CD4-positive, alpha-beta memory T cell (primary cell): ENCODE data around the gene SERPINA7. TPM values are rescaled to one million over a fixed set of nuclear protein-coding genes. Genes with fewer than 3 reads are reported as not detected.

ENCODE experiments used
- CTCF ChIA-PET: fragments of 350-600 bp; sonication (Branson Sonifier 250); formaldehyde crosslinking; loops from one replicate; lab custom pipeline; 2021; ENCODE audit warnings: inconsistent platforms; ENCODE audit not compliant: partially characterized antibody; lab: Charles Lee
- POLR2A ChIA-PET: fragments of 350-600 bp; sonication (Branson Sonifier 250); formaldehyde crosslinking; loops from one replicate; lab custom pipeline; 2021; ENCODE audit not compliant: partially characterized antibody; lab: Charles Lee
- DNase-seq, 5 donors: peaks; one replicate each; pipeline versions ENCODE4 v3.0.0 to v3.0.0-alpha.2; 2020 to 2022; ENCODE audit warnings: mixed read lengths in 1 of 5
- H3K27ac ChIP-seq: one replicate; pipeline ENCODE4 v1.7.0; 2013; ENCODE audit warnings: low read depth, low read length
- H3K27me3 ChIP-seq: 2 replicates; pipeline ENCODE4 v1.7.0; 2013; ENCODE audit warnings: mild to moderate bottlenecking, low read length, moderate library complexity; ENCODE audit not compliant: insufficient read depth
- H3K36me3 ChIP-seq: 2 replicates; pipeline ENCODE4 v1.7.0; 2013; ENCODE audit warnings: mild to moderate bottlenecking, low read length, moderate library complexity; ENCODE audit not compliant: insufficient read depth
- H3K4me1 ChIP-seq: 2 replicates; pipeline ENCODE4 v1.7.0; 2013; ENCODE audit warnings: mild to moderate bottlenecking, low read length, moderate library complexity; ENCODE audit not compliant: insufficient read depth
- H3K4me3 ChIP-seq, 2 donors: one replicate each; pipeline ENCODE4 v1.7.0; 2013; ENCODE audit warnings: low read length in 2 of 2, mild to moderate bottlenecking in 1 of 2
- H3K9me3 ChIP-seq, 2 donors: one replicate each; pipeline ENCODE4 v1.7.0; 2013; ENCODE audit warnings: low read length in 2 of 2, control low read depth in 1 of 2; ENCODE audit not compliant: control insufficient read depth in 1 of 2
- H3K27ac Mint-ChIP-seq, 7 donors: one replicate each; pipeline ENCODE4 v1.8.0; 2020 to 2021; ENCODE audit warnings: mixed read lengths in 7 of 7, mild to moderate bottlenecking in 6 of 7, inconsistent platforms in 3 of 7, moderate library complexity in 3 of 7
- H3K27me3 Mint-ChIP-seq, 2 donors: one replicate each; pipeline ENCODE4 v1.8.0; 2020 to 2021; ENCODE audit warnings: mixed read lengths in 2 of 2
- H3K36me3 Mint-ChIP-seq, 2 donors: one replicate each; pipeline ENCODE4 v1.8.0; 2020 to 2021; ENCODE audit warnings: mixed read lengths in 2 of 2, inconsistent platforms in 1 of 2, mild to moderate bottlenecking in 1 of 2
- H3K4me1 Mint-ChIP-seq, 4 donors: one replicate each; pipeline ENCODE4 v1.8.0; 2020 to 2021; ENCODE audit warnings: mixed read lengths in 4 of 4, mild to moderate bottlenecking in 1 of 4
- H3K4me3 Mint-ChIP-seq, 8 donors: one replicate each; pipeline ENCODE4 v1.8.0; 2020 to 2021; ENCODE audit warnings: mixed read lengths in 8 of 8, mild to moderate bottlenecking in 7 of 8, moderate library complexity in 6 of 8, inconsistent platforms in 3 of 8
- H3K9me3 Mint-ChIP-seq, 8 donors: one replicate each; pipeline ENCODE4 v1.8.0; 2020 to 2021; ENCODE audit warnings: mixed read lengths in 8 of 8, mild to moderate bottlenecking in 5 of 8, inconsistent platforms in 3 of 8, moderate library complexity in 1 of 8
- intact Hi-C: fragments of 100-400 bp; cut with micrococcal nuclease; formaldehyde crosslinking; loops from one replicate; pipeline ENCODE4 v1.15.1; 2023
- polyA plus RNA-seq, 2 donors: library from polyadenylated mRNA; unstranded; fragments of 300-500 nt; fragmentation: Illumina TruSeq; gene quantifications; one replicate each; pipeline ENCODE4 v1.2.3, GENCODE V29; 2021
- total RNA-seq, 2 experiments: library from RNA; stranded (reverse); gene quantifications; one replicate each; pipeline ENCODE4 v1.2.3, GENCODE V29; 2021

Gene SERPINA7, protein sequence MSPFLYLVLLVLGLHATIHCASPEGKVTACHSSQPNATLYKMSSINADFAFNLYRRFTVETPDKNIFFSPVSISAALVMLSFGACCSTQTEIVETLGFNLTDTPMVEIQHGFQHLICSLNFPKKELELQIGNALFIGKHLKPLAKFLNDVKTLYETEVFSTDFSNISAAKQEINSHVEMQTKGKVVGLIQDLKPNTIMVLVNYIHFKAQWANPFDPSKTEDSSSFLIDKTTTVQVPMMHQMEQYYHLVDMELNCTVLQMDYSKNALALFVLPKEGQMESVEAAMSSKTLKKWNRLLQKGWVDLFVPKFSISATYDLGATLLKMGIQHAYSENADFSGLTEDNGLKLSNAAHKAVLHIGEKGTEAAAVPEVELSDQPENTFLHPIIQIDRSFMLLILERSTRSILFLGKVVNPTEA
- not detected for total RNA-seq
- not detected for polyA plus RNA-seq

DNA sequence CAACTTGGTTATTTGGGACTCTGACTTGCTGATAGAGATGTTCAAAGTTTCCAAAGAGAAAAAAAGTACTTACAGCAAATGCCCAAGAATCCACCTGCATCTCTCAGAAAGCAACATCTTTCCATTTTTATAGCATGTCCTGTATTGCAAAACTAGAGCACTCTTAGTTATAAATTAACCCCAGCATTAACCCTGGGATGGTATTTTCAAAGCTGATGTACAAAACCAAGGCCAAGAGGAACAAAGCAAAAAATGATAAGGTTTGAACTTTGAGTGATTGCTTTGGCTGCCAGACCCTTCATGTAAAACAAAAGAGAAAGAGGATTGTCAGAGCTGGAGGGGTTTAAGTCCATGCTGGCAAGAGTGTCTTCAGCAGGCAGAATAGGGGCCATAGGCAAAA is at the start of gene SERPINA7:
TSS of gene SERPINA7 (minus strand) at position 103 of the 400 bp plus-strand sequence. CDS start 1,669 bp downstream, outside the sequence.
- Histone ChIP-seq H3K27ac (no peak within 1 kb of the TSS), H3K4me3 (no peak within 1 kb of the TSS), H3K9me3 (no peaks in the 10 kb centered on the region), H3K4me1 (no peaks in the 10 kb centered on the region), H3K27me3 (no peaks in the 10 kb centered on the region), H3K36me3 (no peaks in the 10 kb centered on the region)
- Mint-ChIP-seq H3K36me3 (no peaks in the 10 kb centered on the region), H3K4me3 (no peak within 1 kb of the TSS), H3K4me1 (no peaks in the 10 kb centered on the region), H3K9me3 (peaks cover 0 to 2% (median 0%) of the 10 kb centered on the region in 8 donors), H3K27ac (no peak within 1 kb of the TSS), H3K27me3 (no peaks in the 10 kb centered on the region)
- intact Hi-C loops, result no loop called here
- CTCF ChIA-PET, result no interaction called here
- no peak for DNase-seq
- POLR2A ChIA-PET, result no interaction called here

DNA sequence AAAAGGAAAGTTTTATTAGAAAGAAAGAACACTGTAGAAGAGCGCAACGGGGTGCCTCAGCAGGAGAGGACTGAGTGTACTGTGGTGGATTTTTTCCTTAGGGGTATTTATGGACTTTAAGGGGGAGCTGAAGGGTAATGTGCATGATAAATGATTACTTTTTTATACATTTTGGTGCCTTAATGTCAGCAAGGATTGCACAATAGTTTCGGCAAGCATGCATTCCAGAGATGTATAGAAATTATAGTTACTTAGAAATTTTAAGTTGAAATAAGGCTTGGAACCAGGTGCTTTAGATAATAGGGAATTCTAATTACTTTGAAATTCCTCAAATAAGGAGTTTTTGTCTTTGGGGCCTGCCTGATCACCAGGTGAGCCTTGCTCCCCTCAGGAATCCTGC is 30.5 kb upstream of the SERPINA7 start:
- Mint-ChIP-seq H3K27ac (no peak overlapping the region), H3K27me3 (no peaks in the 10 kb centered on the region), H3K4me1 (no peaks in the 10 kb centered on the region), H3K4me3 (no peak overlapping the region), H3K9me3 (peaks cover 0 to 2% (median 0%) of the 10 kb centered on the region in 8 donors), H3K36me3 (no peaks in the 10 kb centered on the region)
- Histone ChIP-seq H3K4me3 (no peak overlapping the region), H3K36me3 (no peaks in the 10 kb centered on the region), H3K4me1 (no peaks in the 10 kb centered on the region), H3K27me3 (no peaks in the 10 kb centered on the region), H3K9me3 (no peaks in the 10 kb centered on the region), H3K27ac (no peak overlapping the region)
- ChIA-PET CTCF (no interaction called here), POLR2A (no interaction called here)
- intact Hi-C loops, result no loop called here
- no peak for DNase-seq

- H3K27ac Mint-ChIP-seq, result no peak overlapping the region
- no peak overlapping the region for H3K4me3 Mint-ChIP-seq
- H3K9me3 Mint-ChIP-seq, result peaks cover 0 to 2% (median 0%) of the 10 kb centered on the region in 8 donors
- Histone ChIP-seq H3K27ac (no peak overlapping the region), H3K36me3 (no peaks in the 10 kb centered on the region), H3K4me1 (no peaks in the 10 kb centered on the region), H3K4me3 (no peak overlapping the region), H3K9me3 (no peaks in the 10 kb centered on the region), H3K27me3 (no peaks in the 10 kb centered on the region)
- H3K36me3 Mint-ChIP-seq, result no peaks in the 10 kb centered on the region
- POLR2A ChIA-PET, result no interaction called here
- intact Hi-C loops, result no loop called here
- CTCF ChIA-PET, result no interaction called here
- no peaks in the 10 kb centered on the region for H3K27me3 Mint-ChIP-seq
- H3K4me1 Mint-ChIP-seq, result no peaks in the 10 kb centered on the region
- DNase-seq, result no peak
These were observed 11.5 kb upstream of the SERPINA7 start for GRCh38 chrX:106050054-106050453.

- H3K4me1 Mint-ChIP-seq, result no peaks in the 10 kb centered on the region
- no peak for DNase-seq
- Histone ChIP-seq H3K4me1 (no peaks in the 10 kb centered on the region), H3K9me3 (no peaks in the 10 kb centered on the region), H3K36me3 (no peaks in the 10 kb centered on the region), H3K4me3 (no peak overlapping the region), H3K27me3 (no peaks in the 10 kb centered on the region), H3K27ac (no peak overlapping the region)
- H3K36me3 Mint-ChIP-seq, result no peaks in the 10 kb centered on the region
- no peaks in the 10 kb centered on the region for H3K27me3 Mint-ChIP-seq
- no peak overlapping the region for H3K4me3 Mint-ChIP-seq
- ChIA-PET POLR2A (no interaction called here), CTCF (no interaction called here)
- peaks cover 0 to 2% (median 0%) of the 10 kb centered on the region in 8 donors for H3K9me3 Mint-ChIP-seq
- intact Hi-C loops, result no loop called here
- H3K27ac Mint-ChIP-seq, result no peak overlapping the region
These were observed 3.8 kb upstream of the SERPINA7 start for GRCh38 chrX:106042296-106042695.

DNA sequence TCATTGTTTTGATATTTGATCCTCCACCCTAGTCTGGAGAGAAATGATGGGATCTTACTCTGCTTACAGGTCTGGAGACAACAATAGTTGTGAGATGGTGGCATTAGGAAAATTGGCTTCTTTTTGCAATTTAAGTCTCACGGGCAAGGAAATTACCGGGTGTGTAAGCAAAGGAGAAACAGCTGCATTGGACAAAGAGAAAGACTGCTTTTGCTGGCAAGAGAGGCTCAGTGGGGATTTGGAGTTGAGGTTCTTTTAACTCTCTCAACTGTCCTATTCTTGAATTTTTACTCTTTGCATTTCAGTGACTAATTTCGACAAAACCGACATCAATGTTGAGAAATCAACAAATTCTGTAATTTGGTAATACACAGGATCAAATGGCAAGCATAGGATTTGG is 2.3 kb upstream of the SERPINA7 start:
- H3K4me1 ChIP-seq, result no peaks in the 10 kb centered on the region
- Mint-ChIP-seq H3K27ac (no peak overlapping the region), H3K4me1 (no peaks in the 10 kb centered on the region)

DNA sequence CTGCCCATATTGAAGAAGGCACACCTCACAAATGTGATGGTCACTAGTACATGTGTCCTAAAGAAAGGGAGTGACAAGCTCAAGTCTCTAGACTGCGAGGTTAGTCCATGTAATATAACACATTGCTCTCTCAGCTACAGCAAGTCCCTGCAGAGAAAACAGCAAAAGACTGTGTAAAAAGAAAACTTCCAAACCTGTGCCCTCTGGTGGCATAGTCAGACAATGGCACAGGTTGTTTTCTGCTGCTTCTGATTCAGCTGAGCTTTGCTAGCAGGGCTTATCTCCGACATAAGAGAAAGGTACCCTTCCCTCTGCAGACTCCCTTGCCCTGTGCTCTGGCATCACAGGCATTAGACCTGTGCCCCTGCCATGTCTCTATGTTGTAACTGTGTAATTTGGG is 1.4 kb upstream of the SERPINA7 start:
- Histone ChIP-seq H3K27me3 (no peaks in the 10 kb centered on the region), H3K27ac (no peak overlapping the region), H3K4me1 (no peaks in the 10 kb centered on the region), H3K9me3 (no peaks in the 10 kb centered on the region), H3K36me3 (no peaks in the 10 kb centered on the region), H3K4me3 (no peak overlapping the region)
- Mint-ChIP-seq H3K9me3 (peaks cover 0 to 2% (median 0%) of the 10 kb centered on the region in 8 donors), H3K4me1 (no peaks in the 10 kb centered on the region), H3K27ac (no peak overlapping the region), H3K36me3 (no peaks in the 10 kb centered on the region), H3K27me3 (no peaks in the 10 kb centered on the region), H3K4me3 (no peak overlapping the region)
- no peak for DNase-seq
- CTCF ChIA-PET, result no interaction called here
- POLR2A ChIA-PET, result no interaction called here
- intact Hi-C loops, result no loop called here

More for the DNA sequence above, 2.3 kb upstream of the SERPINA7 start:
- ChIA-PET CTCF (no interaction called here), POLR2A (no interaction called here)
- Histone ChIP-seq H3K9me3 (no peaks in the 10 kb centered on the region), H3K27ac (no peak overlapping the region), H3K27me3 (no peaks in the 10 kb centered on the region), H3K4me3 (no peak overlapping the region), H3K36me3 (no peaks in the 10 kb centered on the region)
- intact Hi-C loops, result no loop called here
- no peak overlapping the region for H3K4me3 Mint-ChIP-seq
- H3K27me3 Mint-ChIP-seq, result no peaks in the 10 kb centered on the region
- H3K36me3 Mint-ChIP-seq, result no peaks in the 10 kb centered on the region
- peaks cover 0 to 2% (median 0%) of the 10 kb centered on the region in 8 donors for H3K9me3 Mint-ChIP-seq
- DNase-seq, result no peak

DNA sequence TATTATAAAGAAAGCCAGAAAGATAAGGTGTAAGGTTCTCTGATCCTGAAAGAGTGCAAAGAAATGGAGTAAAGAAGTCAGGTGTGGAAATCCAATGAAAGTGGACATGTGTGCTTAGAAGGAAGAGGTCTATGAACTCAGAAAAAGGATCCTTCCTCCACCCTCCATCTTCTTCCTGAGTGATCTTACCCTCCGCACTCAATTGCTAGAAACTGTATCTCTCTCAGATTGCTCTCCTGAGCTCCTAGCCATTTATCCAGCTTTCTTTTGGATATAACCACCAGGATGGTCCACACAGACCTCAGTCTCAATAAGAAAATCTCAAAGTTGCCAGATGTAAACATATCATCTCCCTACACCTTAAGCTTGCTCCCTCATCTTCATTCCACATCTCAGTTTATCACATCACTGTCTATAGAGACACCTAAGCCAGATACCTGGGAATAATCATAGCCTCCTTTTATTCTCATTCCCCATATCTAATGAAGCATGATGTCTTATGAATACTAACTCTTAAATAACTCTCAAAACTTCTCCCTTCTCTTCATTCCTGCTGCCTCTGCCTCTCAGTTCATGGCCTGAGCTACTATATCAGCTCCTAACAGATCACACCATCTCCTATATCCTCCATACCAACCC is 573 bp downstream of the SERPINA7 start:
- Histone ChIP-seq H3K9me3 (no peaks in the 10 kb centered on the region), H3K4me3 (no peak overlapping the region), H3K4me1 (no peaks in the 10 kb centered on the region), H3K36me3 (no peaks in the 10 kb centered on the region), H3K27me3 (no peaks in the 10 kb centered on the region), H3K27ac (no peak overlapping the region)
- Mint-ChIP-seq H3K9me3 (peaks cover 0 to 2% (median 0%) of the 10 kb centered on the region in 8 donors), H3K36me3 (no peaks in the 10 kb centered on the region), H3K4me3 (no peak overlapping the region), H3K27ac (no peak overlapping the region), H3K27me3 (no peaks in the 10 kb centered on the region), H3K4me1 (no peaks in the 10 kb centered on the region)
- ChIA-PET CTCF (no interaction called here), POLR2A (no interaction called here)
- no peak for DNase-seq
- intact Hi-C loops, result no loop called here
